WI38 (cell line): ENCODE results near the gene CEP83.

Source experiments
- H3K4me3 ChIP-seq: 2 replicates; pipeline ENCODE4 v1.5.1; 2011; ENCODE audit warnings: low read depth, mild to moderate bottlenecking, control low read depth, low read length
- TF ChIP-seq, protein P1 (sequence below): IDR thresholded peaks from 2 replicates; pipeline ENCODE4 v1.5.1; 2012; ENCODE audit warnings: low read depth, mild to moderate bottlenecking, control low read depth, low read length

CEP83 gene

DNA sequence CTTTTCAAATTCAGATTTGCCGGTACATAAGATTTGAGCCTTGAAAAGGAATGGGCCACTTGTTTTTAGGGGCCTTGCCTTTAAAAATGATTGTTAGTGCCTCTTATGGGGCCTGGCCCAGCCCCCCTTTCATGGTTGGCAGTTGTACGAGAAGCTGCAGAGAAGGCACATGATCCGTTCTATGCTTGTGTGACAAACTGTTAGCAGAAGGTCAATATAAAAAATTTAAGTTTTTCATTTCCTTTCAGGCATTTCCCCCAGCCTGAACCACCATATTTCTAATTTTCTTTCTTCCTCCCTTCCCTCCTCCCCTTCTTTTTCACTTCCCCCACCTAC is 192.2 kb downstream of the CEP83 start:
- TF ChIP-seq, protein P1, sequence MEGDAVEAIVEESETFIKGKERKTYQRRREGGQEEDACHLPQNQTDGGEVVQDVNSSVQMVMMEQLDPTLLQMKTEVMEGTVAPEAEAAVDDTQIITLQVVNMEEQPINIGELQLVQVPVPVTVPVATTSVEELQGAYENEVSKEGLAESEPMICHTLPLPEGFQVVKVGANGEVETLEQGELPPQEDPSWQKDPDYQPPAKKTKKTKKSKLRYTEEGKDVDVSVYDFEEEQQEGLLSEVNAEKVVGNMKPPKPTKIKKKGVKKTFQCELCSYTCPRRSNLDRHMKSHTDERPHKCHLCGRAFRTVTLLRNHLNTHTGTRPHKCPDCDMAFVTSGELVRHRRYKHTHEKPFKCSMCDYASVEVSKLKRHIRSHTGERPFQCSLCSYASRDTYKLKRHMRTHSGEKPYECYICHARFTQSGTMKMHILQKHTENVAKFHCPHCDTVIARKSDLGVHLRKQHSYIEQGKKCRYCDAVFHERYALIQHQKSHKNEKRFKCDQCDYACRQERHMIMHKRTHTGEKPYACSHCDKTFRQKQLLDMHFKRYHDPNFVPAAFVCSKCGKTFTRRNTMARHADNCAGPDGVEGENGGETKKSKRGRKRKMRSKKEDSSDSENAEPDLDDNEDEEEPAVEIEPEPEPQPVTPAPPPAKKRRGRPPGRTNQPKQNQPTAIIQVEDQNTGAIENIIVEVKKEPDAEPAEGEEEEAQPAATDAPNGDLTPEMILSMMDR: no peak
- H3K4me3 ChIP-seq: no peak overlapping the region

GRCh38 chr12:94266796-94267536 is 192.7 kb downstream of the CEP83 start:
- TF ChIP-seq, protein P1: no peak

GRCh38 chr12:94265966-94266745 is 193.5 kb downstream of the CEP83 start:
- H3K4me3 ChIP-seq: no peak overlapping the region
- TF ChIP-seq, protein P1: no peak

More at GRCh38 chr12:94266796-94267536, 192.7 kb downstream of the CEP83 start:
- H3K4me3 ChIP-seq: no peak overlapping the region

DNA sequence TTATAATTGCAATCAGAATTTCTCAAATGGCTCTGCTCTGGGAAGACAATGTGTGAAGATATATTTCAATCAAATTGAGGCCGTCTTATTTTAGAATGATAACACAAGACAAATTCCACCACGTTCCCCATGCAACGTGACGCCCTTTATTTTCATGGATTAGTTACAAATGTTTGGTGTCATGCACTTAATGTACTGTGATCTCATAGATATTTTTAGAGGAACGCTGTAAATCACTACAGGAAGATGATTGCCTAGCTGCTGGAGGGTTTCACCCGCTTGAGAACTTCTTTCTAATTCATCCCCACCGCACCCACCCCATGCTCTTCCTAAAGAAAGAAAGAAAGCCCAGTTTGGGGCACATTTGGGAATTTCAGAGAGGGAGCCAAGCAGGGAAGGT is 194.1 kb downstream of the CEP83 start:
- H3K4me3 ChIP-seq: no peak overlapping the region
- TF ChIP-seq, protein P1: no peak

GRCh38 chr12:94264736-94265485 is 194.8 kb downstream of the CEP83 start:
- no peak overlapping the region for H3K4me3 ChIP-seq

GRCh38 chr12:94263905-94264561 is 195.6 kb downstream of the CEP83 start:
- TF ChIP-seq, protein P1: no peak

More at GRCh38 chr12:94264736-94265485, 194.8 kb downstream of the CEP83 start:
- TF ChIP-seq, protein P1: no peak

More at GRCh38 chr12:94263905-94264561, 195.6 kb downstream of the CEP83 start:
- no peak overlapping the region for H3K4me3 ChIP-seq
